GM12874 (cell line): ENCODE results near the gene RAPGEF6.

Source experiments
- TF ChIP-seq, protein P1 (sequence below): IDR thresholded peaks from 2 replicates; pipeline ENCODE4 v1.5.1; 2011; ENCODE audit warnings: low read depth, mild to moderate bottlenecking, control low read depth, low read length, moderate library complexity; ENCODE audit not compliant: insufficient read depth

The RAPGEF6 gene

GRCh38 chr5:131481569-131481968 is 153.5 kb downstream of the RAPGEF6 start:
- TF ChIP-seq, protein P1, sequence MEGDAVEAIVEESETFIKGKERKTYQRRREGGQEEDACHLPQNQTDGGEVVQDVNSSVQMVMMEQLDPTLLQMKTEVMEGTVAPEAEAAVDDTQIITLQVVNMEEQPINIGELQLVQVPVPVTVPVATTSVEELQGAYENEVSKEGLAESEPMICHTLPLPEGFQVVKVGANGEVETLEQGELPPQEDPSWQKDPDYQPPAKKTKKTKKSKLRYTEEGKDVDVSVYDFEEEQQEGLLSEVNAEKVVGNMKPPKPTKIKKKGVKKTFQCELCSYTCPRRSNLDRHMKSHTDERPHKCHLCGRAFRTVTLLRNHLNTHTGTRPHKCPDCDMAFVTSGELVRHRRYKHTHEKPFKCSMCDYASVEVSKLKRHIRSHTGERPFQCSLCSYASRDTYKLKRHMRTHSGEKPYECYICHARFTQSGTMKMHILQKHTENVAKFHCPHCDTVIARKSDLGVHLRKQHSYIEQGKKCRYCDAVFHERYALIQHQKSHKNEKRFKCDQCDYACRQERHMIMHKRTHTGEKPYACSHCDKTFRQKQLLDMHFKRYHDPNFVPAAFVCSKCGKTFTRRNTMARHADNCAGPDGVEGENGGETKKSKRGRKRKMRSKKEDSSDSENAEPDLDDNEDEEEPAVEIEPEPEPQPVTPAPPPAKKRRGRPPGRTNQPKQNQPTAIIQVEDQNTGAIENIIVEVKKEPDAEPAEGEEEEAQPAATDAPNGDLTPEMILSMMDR: no peak

DNA sequence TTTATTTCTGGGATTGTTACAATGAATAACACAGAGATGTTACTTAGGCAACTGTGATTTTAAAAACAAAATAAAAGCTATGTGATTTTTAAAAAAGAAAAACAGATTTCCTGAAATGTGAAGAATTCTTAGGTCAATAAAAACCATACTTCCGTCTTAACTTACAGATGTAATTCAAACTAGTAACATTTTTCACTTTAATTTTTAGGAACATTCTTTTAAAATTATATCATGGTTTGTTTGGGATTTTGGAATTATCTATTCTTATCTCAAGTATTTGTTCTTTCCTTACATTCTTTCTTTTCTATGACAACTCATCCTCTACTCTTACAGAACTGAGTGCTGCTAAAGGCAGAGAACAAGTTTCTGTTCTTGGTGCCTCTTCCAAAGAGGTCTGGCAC is 159.5 kb downstream of the RAPGEF6 start:
- TF ChIP-seq, protein P1: no peak

- TF ChIP-seq, protein P1: no peak
Measured at GRCh38 chr5:131473731-131474130, 161.3 kb downstream of the RAPGEF6 start.

GRCh38 chr5:131466171-131466766 is 168.8 kb downstream of the RAPGEF6 start:
- TF ChIP-seq, protein P1: no peak

GRCh38 chr5:131463656-131464055 is 171.4 kb downstream of the RAPGEF6 start:
- TF ChIP-seq, protein P1: no peak

GRCh38 chr5:131462454-131462853 is 172.6 kb downstream of the RAPGEF6 start:
- TF ChIP-seq, protein P1: no peak

GRCh38 chr5:131461742-131462141 is 173.3 kb downstream of the RAPGEF6 start:
- TF ChIP-seq, protein P1: no peak
